AG09309 (cell line): Measurements from ENCODE around the gene TAF1B.
A peak's percentile ranks its signal among the peaks of the same experiment; 100 is the strongest.

ENCODE experiments used
- DNase-seq: peaks from one replicate; pipeline ENCODE4 v3.0.0-alpha.2; 2010; ENCODE audit warnings: low read depth
- H3K4me3 ChIP-seq: 2 replicates; pipeline ENCODE4 v1.5.1; 2011; ENCODE audit warnings: mild to moderate bottlenecking, low read depth, low read length, moderate library complexity; ENCODE audit not compliant: control insufficient read depth
- TF ChIP-seq, protein P1 (sequence below): IDR thresholded peaks from 2 replicates; pipeline ENCODE4 v1.5.1; 2011; ENCODE audit warnings: mild to moderate bottlenecking, low read depth, low read length, inconsistent platforms; ENCODE audit not compliant: insufficient read depth, control insufficient read depth; ENCODE audit errors: missing control alignments

TAF1B gene

DNA sequence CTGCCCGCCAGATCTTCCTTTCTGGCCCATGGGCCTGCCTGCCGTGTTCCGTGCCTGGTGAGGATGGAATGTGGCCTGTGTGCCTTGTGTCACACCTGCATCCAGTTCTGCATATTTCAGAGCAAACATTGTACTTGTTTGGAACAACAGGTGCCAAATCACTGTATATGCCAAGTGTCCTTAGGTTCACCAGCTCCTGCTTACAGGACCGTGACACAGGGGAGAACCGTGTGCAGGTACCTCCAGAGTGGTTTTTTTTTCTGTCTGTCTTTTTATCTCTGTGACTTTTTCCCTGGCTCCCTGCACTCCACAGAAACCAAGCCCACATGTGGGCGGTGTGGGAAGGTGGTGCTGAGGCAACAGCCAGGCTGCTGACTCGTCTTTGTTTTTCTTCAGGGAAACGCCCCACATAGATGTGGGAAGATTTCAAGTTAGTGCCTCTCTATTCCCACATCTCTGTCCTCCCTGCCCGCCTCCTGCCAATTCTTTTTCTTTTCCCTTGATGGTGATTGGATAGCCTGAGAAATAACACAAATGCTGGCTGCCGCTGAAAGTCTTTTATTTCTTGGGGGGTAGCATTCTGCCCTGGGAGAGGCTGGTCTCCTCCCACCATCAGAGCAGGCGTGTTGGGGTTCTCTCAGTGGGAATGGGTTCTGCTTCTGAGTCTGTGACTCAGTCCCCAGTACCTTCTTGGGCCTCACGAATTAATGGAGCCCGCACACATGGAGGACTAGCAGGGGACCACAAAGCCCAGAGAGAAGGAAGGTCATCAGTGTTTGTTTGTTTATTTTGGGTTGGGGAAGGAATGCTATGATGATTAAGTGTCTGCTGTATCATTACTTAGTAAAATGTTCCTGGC, 129.6 kb downstream of the TAF1B start:
- H3K4me3 ChIP-seq: no peak overlapping the region
- TF ChIP-seq, protein P1, sequence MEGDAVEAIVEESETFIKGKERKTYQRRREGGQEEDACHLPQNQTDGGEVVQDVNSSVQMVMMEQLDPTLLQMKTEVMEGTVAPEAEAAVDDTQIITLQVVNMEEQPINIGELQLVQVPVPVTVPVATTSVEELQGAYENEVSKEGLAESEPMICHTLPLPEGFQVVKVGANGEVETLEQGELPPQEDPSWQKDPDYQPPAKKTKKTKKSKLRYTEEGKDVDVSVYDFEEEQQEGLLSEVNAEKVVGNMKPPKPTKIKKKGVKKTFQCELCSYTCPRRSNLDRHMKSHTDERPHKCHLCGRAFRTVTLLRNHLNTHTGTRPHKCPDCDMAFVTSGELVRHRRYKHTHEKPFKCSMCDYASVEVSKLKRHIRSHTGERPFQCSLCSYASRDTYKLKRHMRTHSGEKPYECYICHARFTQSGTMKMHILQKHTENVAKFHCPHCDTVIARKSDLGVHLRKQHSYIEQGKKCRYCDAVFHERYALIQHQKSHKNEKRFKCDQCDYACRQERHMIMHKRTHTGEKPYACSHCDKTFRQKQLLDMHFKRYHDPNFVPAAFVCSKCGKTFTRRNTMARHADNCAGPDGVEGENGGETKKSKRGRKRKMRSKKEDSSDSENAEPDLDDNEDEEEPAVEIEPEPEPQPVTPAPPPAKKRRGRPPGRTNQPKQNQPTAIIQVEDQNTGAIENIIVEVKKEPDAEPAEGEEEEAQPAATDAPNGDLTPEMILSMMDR: no peak
- no peak for DNase-seq

DNA sequence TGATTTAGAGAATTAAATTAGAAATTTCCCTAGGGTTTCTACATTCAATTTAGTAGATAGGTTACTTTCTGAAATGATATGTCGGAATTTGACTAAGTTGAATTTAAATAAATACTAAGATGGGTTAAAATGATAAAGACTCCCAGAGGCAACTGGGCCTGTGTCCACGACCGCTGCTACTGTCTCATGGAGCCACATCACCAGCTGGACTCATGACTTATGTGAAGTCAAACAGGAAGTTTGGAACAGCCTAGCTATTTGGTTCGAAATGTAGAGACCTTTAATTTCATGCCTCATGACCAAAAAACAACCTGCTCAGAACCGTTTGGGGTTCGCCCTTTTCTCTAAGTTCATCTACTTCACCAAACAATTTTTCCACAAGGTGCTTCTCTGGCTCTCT, 130.4 kb downstream of the TAF1B start:
- DNase-seq: no peak
- TF ChIP-seq, protein P1: no peak
- H3K4me3 ChIP-seq: no peak overlapping the region

DNA sequence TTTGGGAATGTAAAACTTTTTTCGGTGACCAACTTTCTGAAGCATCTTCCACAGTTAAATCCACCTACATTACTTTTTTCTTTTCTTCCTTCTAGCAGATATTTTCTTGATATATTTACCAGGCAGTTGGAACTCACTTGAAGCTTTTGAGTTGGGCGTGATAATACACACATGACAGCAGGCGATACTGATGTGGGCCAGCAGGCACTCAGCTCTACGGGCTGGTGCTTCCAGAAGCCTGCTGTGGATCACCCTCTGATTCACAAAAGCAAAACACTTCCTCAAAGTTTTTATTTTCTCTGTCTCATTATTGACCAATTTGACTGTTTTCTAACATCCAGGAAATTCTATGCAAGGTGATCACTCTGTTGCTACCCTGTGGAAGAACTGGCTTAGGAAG, 131.1 kb downstream of the TAF1B start:
- no peak overlapping the region for H3K4me3 ChIP-seq
- no peak for DNase-seq
- TF ChIP-seq, protein P1: no peak

DNA sequence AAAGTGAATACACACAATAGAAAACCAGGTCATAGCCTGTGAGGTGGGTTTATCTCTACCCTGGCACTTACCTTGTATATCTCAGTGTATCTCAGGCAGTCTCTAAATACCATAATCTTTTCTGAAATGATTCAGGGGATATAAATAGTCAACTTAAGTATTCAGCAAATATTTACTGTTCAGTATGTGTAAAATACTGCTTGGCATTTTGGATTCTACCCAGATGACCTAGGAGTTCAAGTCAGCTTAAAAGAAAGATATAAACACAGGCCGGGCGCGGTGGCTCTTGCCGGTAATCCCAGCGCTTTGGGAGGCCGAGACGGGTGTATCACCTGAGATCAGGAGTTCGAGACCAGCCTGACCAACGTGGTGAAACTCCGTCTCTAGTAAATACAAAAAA, 132.1 kb downstream of the TAF1B start:
- H3K4me3 ChIP-seq: no peak overlapping the region
- TF ChIP-seq, protein P1: no peak
- DNase-seq: no peak

DNA sequence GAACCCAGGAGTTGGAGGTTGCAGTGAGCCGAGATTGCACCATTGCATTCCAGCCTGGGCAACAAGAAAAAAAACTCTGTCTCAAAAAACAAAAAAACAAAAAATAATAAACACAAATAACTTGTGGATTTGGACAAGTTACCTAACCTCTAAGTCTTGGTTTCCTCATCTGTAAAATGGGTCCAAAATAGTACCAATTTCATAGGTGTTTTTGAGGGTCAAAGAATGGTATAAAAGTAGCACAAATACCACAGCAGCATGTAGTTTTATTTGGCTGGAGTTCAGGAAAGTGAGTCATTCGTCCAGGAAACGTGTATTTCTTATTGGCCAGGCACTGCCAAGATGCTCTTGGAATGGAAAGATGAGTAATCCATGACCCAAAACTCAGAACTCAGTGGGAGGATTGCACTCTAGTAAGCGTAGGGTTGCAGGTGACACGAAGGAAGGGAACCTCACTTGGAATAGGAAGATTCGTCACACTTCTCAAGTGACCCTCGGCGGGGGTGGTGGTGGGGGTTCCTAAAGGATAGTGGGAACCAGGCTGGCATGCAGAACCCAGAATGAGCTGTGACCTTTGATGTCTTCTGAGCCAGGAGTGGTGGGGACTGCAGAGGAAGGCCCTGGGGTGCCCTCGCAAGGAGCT, 132.7 kb downstream of the TAF1B start:
- peak; percentile 89 for DNase-seq
- TF ChIP-seq, protein P1: no peak
- no peak overlapping the region for H3K4me3 ChIP-seq

DNA sequence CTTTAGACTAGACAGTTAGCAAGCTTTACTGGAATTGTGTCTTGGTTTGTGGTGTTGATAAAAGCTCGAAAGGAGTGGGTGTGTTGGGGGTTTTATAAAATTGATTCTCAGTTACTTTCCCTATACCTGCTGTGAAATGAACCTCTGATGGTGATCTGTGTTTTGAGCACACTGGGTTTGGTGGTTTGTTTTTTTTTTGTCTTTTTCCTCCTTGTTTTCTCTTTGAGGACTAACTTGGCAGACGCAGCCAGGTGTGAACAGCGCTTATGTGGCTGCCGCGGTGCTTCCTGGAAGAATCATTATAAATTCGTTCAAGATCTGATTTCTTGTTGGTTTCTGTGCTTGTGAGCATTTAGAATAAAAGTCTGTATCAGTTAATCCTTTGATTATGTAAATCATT, 136.7 kb downstream of the TAF1B start:
- TF ChIP-seq, protein P1: no peak
- DNase-seq: no peak

More for the DNA sequence above, 136.7 kb downstream of the TAF1B start:
- no peak overlapping the region for H3K4me3 ChIP-seq
